H1 (cell line): Measurements from ENCODE around the gene KCNJ10. TPM values are rescaled to one million over a fixed set of nuclear protein-coding genes. Genes with fewer than 3 reads are reported as not detected.

Experiments
- ATF2 ChIP-seq: IDR thresholded peaks from 2 replicates; pipeline ENCODE4 v1.6.1; 2012; ENCODE audit warnings: low read length, inconsistent platforms
- CHD2 ChIP-seq: IDR thresholded peaks from 2 replicates; pipeline ENCODE4 v1.6.1; 2012; ENCODE audit warnings: low read length, improper control_type of control experiment
- SIRT6 ChIP-seq: IDR thresholded peaks from one replicate; pipeline ENCODE4 v1.7.1; 2012; ENCODE audit warnings: low read length, inconsistent platforms
- SP1 ChIP-seq: IDR thresholded peaks from 2 replicates; pipeline ENCODE4 v1.6.1; 2011; ENCODE audit warnings: low read depth, low read length
- polyA plus RNA-seq, 7 experiments: library from polyadenylated mRNA; depleted of rRNA in 3 of 7; stranded (reverse) in 5 of 7; unstranded in 2 of 7; fragments of >200 nt in 5 of 7; fragments of 200-250 nt in 2 of 7; gene quantifications; 1 replicate in 5 of 7; 2 replicates in 1 of 7; 4 replicates in 1 of 7; pipeline versions ENCODE4 v1.2.1 to v1.2.3, GENCODE V29; 2011 to 2013; ENCODE audit warnings: missing spikeins in 2 of 7, mixed read lengths in 2 of 7
- total RNA-seq: library from RNA; stranded (reverse); fragmentation: NEBNext Ultra II Directional; extraction: Animal tissue kit (Norgen Biotek cat#: 25700); gene quantifications from 2 replicates; pipeline ENCODE4 v1.2.1, GENCODE V29; 2021
- TF ChIP-seq, protein P1 (sequence below): IDR thresholded peaks from 2 replicates; pipeline ENCODE4 v1.6.1; 2011; ENCODE audit warnings: low read length, improper control_type of control experiment
- TF ChIP-seq, protein P2 (sequence below): IDR thresholded peaks from 2 replicates; pipeline ENCODE4 v1.6.1; 2012; ENCODE audit warnings: inconsistent platforms

The KCNJ10 gene
- total and polyA plus RNA-seq, 2 of the 8 experiments (the other 6 are each of a cell fraction or from before 2014, with no cell fraction given) = 1.7 to 2.4 TPM

GRCh38 chr1:160063176-160063575 is 6.8 kb downstream of the KCNJ10 start (continued):
- TF ChIP-seq, protein P1, sequence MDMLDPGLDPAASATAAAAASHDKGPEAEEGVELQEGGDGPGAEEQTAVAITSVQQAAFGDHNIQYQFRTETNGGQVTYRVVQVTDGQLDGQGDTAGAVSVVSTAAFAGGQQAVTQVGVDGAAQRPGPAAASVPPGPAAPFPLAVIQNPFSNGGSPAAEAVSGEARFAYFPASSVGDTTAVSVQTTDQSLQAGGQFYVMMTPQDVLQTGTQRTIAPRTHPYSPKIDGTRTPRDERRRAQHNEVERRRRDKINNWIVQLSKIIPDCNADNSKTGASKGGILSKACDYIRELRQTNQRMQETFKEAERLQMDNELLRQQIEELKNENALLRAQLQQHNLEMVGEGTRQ = no peak
- TF ChIP-seq, protein P2, sequence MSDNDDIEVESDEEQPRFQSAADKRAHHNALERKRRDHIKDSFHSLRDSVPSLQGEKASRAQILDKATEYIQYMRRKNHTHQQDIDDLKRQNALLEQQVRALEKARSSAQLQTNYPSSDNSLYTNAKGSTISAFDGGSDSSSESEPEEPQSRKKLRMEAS = no peak
- TF ChIP-seq SIRT6 = no peak
- TF ChIP-seq SP1 = no peak
- TF ChIP-seq ATF2 = no peak
- TF ChIP-seq CHD2 = no peak
